ENCODE data around the gene UBE2QL1.

DNA sequence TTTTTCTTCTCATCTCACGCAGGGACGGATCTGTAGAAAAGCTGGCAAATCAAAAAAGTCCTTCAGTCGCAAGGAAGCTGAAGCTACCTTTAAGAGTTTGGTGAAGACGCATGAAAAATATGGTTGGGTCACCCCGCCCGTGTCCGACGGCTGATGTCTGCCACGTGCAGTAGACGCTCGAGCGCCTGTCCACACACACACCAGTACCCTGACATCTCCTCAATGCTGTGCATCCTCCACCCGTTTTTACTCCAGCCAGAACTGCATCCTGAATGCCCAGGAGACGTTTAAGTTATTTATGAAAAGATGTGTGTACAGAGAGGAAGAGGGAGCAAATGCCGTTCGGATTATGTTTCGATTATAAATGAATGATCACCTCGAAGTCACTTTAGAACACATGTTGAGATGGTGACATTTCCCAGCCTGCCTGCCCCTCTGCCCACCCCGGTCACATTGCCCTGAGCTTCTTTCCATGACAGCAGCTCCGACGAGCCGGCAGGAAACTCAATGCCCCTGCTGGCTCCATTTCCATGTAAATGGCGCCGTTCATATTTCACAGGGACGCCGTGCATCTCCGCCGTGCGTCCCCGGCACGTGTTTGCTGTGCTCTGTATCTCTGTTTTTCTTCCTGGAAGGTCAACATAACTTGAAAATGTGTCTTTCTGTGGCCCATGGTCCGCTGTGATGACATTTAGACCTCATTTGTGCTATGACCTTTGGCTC, 42.7 kb downstream of the UBE2QL1 start:
- TF ChIP-seq, protein P1, sequence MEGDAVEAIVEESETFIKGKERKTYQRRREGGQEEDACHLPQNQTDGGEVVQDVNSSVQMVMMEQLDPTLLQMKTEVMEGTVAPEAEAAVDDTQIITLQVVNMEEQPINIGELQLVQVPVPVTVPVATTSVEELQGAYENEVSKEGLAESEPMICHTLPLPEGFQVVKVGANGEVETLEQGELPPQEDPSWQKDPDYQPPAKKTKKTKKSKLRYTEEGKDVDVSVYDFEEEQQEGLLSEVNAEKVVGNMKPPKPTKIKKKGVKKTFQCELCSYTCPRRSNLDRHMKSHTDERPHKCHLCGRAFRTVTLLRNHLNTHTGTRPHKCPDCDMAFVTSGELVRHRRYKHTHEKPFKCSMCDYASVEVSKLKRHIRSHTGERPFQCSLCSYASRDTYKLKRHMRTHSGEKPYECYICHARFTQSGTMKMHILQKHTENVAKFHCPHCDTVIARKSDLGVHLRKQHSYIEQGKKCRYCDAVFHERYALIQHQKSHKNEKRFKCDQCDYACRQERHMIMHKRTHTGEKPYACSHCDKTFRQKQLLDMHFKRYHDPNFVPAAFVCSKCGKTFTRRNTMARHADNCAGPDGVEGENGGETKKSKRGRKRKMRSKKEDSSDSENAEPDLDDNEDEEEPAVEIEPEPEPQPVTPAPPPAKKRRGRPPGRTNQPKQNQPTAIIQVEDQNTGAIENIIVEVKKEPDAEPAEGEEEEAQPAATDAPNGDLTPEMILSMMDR (IDR thresholded peaks at IDR 0.05) = no peak
- TF ChIP-seq POLR2AphosphoS5 (IDR thresholded peaks at IDR 0.05) = no peak
- TF ChIP-seq POLR2A (IDR thresholded peaks at IDR 0.05) = no peak

Measured in transverse colon (tissue), 4 donors.